Mucosa of stomach (tissue), 1 donor: Measurements from ENCODE around the gene TRAF2.
A peak's percentile ranks its signal among the peaks of the same experiment; 100 is the strongest.
"Not testable (repeated sequence)": the region's sequence is repeated elsewhere in the genome, so short reads cannot be mapped to it uniquely, and the experiment has no call there.

Experiments used
- H3K27me3 ChIP-seq: one replicate; pipeline ENCODE4 v1.7.0; 2013; ENCODE audit warnings: mild to moderate bottlenecking, low read length; ENCODE audit not compliant: control insufficient read depth, insufficient read depth
- H3K36me3 ChIP-seq: one replicate; pipeline ENCODE4 v1.7.0; 2013; ENCODE audit warnings: low read length; ENCODE audit not compliant: control insufficient read depth, insufficient read depth
- H3K4me1 ChIP-seq: one replicate; pipeline ENCODE4 v1.7.0; 2013; ENCODE audit warnings: mild to moderate bottlenecking, low read length; ENCODE audit not compliant: control insufficient read depth, insufficient read depth
- H3K4me3 ChIP-seq: one replicate; pipeline ENCODE4 v1.7.0; 2013; ENCODE audit warnings: low read length
- H3K9ac ChIP-seq: one replicate; pipeline ENCODE4 v1.7.0; 2013; ENCODE audit warnings: mild to moderate bottlenecking, low read length, moderate library complexity
- H3K9me3 ChIP-seq: one replicate; pipeline ENCODE4 v1.7.0; 2013; ENCODE audit warnings: mild to moderate bottlenecking, low read length, moderate library complexity; ENCODE audit not compliant: control insufficient read depth
- donor health status: Pancreatic carcinoma.

The TRAF2 gene

DNA sequence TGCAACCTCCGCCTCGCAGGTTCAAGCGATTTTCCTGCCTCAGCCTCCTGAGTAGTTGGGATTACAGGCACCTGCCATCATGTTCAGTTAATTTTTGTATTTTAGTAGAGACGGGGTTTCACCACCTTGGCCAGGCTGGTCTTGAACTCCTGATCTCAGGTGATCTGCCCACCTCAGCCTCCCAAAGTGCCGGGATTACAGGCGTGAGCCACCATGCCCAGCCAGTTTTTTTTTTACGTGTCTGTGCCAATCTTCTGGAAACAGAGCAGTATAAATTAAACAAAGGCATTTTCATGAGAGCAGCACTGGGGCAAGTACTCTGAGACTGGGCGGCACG is 3.4 kb upstream of the TRAF2 start:
- not testable (repeated sequence) for H3K9me3 ChIP-seq, H3K36me3 ChIP-seq, H3K27me3 ChIP-seq, H3K9ac ChIP-seq, H3K4me3 ChIP-seq
- peaks cover 25% of the 10 kb centered on the region for H3K4me1 ChIP-seq

DNA sequence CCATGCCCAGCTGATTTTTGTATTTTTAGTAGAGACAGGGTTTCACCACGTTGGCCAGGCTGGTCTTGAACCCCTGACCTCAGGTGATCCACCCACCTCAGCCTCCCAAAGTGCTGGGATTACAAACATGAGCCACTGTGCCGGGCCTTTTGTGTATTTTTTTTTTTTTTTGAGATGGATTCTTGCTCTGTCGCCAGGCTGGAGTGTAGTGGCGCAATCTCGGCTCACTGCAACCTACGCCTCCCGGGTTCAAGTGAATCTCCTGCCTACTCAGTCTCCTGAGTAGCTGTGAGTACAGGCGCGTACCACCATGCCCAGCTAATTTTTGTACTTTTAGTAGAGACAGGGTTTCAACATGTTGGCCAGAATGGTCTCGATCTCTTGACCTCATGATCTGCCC is 2.6 kb upstream of the TRAF2 start:
- not testable (repeated sequence) for H3K9ac ChIP-seq, H3K36me3 ChIP-seq, H3K9me3 ChIP-seq, H3K27me3 ChIP-seq, H3K4me3 ChIP-seq
- peaks cover 25% of the 10 kb centered on the region for H3K4me1 ChIP-seq

DNA sequence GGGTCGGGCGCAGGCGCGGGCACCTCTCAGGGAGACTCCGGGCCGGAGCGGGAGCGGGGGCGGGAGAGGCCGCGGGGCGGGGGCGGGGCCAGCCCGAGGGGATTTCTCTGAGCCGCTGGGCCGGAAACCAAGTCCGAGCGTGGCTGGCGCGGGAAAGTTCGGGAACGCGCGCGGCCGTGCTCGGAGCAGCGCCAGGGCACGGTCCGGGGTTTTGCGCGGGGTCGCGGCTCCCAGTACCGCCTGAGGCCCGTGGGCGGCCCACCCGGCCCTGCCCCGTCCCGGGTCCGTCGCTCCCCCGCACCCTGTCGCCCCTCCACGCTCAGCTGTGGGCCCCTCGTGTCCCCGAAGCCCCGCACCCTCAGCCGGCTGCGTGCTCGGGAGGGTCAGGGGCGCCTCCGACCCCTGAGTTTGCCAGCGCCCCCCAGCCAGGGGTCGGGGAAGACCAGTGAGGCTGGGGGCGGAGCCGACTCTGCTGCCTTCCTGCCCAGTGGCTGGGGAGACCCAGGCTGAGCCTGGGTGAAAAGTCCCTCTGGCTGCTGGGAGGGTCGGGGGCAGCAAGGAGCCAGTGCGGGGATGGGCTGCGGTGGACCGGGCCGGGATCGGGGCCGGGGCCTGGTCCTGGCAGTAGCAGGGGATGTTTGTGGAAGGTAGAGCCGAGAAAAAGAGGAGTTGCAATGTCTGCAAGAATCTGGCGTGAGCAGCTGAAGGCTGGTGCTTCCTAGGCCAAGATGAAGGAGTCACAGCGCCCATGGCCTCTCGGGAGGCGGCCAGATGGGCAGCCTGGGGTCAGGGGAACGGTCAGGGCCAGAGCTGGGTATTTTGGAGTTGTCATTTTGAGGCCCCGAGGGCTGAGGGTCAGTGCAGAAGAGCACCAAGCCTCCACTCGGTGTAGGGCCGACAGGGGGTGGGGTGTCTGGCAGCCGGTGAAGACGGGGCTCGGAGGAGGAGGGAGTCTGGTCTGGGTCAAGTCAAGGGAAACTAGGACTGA is 588 bp downstream of the TRAF2 start:
- Histone ChIP-seq H3K27me3 (no peaks in the 10 kb centered on the region), H3K4me3 (peak overlapping the region; percentile 27), H3K36me3 (no peaks in the 10 kb centered on the region), H3K9ac (peak overlapping the region; percentile 46), H3K4me1 (peaks cover 18% of the 10 kb centered on the region), H3K9me3 (no peaks in the 10 kb centered on the region)

DNA sequence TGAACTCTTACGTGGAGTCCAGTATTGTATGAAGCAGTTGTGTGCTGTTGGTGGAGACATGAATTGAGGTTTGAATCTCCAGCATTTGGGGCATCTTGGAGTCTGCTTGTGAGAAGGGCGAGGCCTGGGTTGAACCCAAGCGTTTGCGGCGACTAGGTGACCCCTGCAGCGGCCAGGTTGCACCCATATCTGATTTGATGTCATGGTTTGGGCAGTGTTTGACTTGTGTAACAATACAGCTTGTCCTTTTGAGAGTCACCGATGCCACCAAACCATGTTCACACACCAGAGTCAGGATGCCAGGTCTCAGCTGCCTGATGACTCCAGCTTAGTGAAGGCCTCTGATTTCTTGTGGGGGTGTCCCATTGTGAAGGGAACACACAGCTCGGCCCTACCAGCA is 2.1 kb downstream of the TRAF2 start:
- H3K9ac ChIP-seq: no peak overlapping the region
- H3K4me3 ChIP-seq: no peak overlapping the region

DNA sequence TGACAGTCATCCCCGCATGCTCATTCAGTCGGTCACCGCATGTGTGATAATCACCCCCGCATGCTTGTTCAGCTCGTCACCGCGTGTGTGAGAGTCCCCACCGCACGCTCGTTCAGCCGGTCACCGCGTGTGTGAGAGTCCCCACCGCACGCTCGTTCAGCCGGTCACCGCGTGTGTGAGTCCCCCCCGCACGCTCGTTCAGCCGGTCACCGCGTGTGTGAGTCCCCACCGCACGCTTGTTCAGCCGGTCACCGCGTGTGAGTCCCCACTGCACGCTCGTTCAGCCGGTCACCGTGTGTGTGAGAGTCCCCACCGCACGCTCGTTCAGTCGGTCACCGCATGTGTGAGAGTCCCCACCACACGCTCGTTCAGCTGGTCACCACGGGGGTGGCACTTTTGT is 3.5 kb downstream of the TRAF2 start:
- H3K4me3 ChIP-seq: no peak overlapping the region

More for the DNA sequence above, 2.1 kb downstream of the TRAF2 start:
- H3K9me3 ChIP-seq: no peaks in the 10 kb centered on the region
- no peaks in the 10 kb centered on the region for H3K36me3 ChIP-seq
- no peaks in the 10 kb centered on the region for H3K27me3 ChIP-seq
- H3K4me1 ChIP-seq: peaks cover 4% of the 10 kb centered on the region

DNA sequence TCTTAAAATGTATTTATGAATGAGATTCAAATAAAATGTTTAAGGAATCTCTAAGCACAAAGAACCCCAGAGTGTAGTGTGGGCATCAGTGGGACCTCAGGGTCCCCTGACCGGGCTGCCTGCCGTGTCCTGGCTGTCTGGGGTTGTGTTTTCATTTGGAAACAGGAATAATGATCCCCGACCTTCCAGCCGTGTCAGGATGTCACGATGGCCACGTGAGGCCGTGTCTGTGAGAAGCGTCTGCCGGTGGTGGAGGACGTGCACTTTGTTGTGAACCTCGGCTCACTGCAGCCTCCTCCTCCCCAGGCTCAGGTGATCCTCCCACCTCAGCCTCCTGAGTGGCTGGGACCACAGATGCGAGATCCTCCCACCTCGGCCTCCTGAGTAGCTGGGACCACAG is 4.3 kb downstream of the TRAF2 start:
- peaks cover 10% of the 10 kb centered on the region for H3K4me1 ChIP-seq
- H3K36me3 ChIP-seq: no peaks in the 10 kb centered on the region
- no peaks in the 10 kb centered on the region for H3K27me3 ChIP-seq
- no peak overlapping the region for H3K4me3 ChIP-seq
- H3K9ac ChIP-seq: no peak overlapping the region
- no peaks in the 10 kb centered on the region for H3K9me3 ChIP-seq

More for the DNA sequence above, 3.5 kb downstream of the TRAF2 start:
- peaks cover 4% of the 10 kb centered on the region for H3K4me1 ChIP-seq
- no peaks in the 10 kb centered on the region for H3K27me3 ChIP-seq
- H3K9me3 ChIP-seq: no peaks in the 10 kb centered on the region
- H3K9ac ChIP-seq: no peak overlapping the region
- H3K36me3 ChIP-seq: no peaks in the 10 kb centered on the region

DNA sequence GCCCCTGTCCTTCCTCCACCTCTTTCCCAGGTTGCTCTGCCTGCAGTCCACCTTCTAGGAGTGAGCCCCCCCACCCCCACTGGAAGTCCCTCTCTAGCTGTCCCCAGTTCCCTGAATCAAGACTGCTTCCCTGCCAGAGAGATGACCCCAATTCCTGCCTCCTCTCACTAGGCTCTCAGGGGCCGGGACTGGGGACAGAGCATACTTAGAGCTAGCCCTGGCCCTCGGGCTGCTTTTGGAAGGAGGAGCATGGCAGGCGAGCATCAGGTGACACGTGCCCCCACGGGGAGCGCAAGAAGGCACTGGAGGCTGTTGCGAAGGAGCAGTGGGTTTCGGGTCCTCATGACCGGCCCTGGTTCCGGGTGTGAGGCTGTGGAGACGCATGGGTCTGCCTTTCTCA is 9.7 kb downstream of the TRAF2 start:
- no peak overlapping the region for H3K4me3 ChIP-seq
- no peak overlapping the region for H3K9ac ChIP-seq
- H3K27me3 ChIP-seq: no peaks in the 10 kb centered on the region
- H3K4me1 ChIP-seq: peaks cover 13% of the 10 kb centered on the region
- no peaks in the 10 kb centered on the region for H3K9me3 ChIP-seq
- no peaks in the 10 kb centered on the region for H3K36me3 ChIP-seq

DNA sequence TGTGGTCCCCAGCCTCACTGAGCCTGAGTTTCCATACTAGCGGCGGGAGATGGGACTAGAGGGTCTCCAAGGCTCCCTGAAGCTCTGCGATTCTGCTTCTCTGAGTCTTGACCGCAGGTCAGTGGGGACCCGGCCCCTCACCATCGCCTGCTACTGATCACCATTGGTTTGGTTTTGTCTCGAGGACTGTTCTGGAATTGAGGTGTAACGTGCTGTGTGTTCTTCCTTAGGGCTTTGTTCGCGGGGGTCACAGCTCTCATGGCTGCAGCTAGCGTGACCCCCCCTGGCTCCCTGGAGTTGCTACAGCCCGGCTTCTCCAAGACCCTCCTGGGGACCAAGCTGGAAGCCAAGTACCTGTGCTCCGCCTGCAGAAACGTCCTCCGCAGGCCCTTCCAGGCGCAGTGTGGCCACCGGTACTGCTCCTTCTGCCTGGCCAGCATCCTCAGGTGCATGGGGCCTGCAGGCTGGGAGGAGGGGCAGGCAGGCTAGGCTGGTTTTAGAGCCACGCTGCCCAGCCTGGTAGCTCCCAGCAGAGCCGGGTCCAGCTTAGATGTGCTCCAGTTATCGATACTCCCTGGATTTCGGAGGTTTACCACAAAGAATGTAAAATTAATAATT is 12.3 kb downstream of the TRAF2 start:
- H3K9ac ChIP-seq: no peak overlapping the region
- no peaks in the 10 kb centered on the region for H3K27me3 ChIP-seq
- no peak overlapping the region for H3K4me3 ChIP-seq
- H3K4me1 ChIP-seq: peaks cover 39% of the 10 kb centered on the region
- no peaks in the 10 kb centered on the region for H3K36me3 ChIP-seq
- H3K9me3 ChIP-seq: no peaks in the 10 kb centered on the region

DNA sequence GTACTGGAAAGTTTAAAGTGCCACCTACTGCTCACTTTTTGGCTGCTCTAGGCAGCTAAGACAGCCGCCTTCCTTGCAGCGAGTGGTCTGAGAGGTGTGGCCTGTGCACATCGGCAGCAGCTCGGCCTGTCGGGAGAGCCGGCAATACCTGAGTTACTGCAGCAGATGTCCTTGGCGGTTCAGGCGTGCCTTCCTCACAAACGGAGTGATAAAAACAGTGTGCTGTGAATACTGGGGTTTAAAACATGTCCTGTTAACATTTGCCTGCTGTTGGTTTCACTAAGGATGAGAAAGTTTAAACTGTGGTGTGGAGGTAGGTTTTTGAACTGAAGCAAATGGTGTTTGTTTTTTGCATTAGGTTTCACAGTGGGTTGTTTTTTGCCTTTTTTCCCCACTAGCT is 12.9 kb downstream of the TRAF2 start:
- no peaks in the 10 kb centered on the region for H3K27me3 ChIP-seq
- no peaks in the 10 kb centered on the region for H3K36me3 ChIP-seq
- H3K4me1 ChIP-seq: peaks cover 40% of the 10 kb centered on the region
- H3K9ac ChIP-seq: no peak overlapping the region
- H3K9me3 ChIP-seq: no peaks in the 10 kb centered on the region
- no peak overlapping the region for H3K4me3 ChIP-seq

DNA sequence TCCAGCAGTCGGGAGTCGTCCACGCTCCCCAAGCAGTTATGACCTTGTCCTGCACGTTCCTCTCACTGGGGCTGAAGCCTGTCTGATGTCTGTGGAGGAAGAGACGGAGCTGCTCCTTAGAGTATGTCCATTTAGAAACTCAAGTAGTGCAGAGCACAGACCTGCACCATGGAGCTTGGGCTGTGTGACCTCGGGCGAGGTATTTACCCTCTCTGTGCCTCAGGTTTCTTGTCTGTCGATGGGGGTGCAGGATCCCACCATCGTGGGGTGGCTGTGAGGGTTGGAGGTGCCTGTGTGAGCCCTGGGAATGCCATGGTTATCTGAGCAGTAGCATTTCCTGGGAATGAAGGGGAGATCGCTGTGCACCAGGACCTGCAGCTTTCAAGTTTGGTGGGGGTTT is 14.2 kb downstream of the TRAF2 start:
- Histone ChIP-seq H3K36me3 (no peaks in the 10 kb centered on the region), H3K27me3 (no peaks in the 10 kb centered on the region), H3K9me3 (no peaks in the 10 kb centered on the region), H3K4me3 (no peak overlapping the region), H3K4me1 (peaks cover 35% of the 10 kb centered on the region), H3K9ac (no peak overlapping the region)

DNA sequence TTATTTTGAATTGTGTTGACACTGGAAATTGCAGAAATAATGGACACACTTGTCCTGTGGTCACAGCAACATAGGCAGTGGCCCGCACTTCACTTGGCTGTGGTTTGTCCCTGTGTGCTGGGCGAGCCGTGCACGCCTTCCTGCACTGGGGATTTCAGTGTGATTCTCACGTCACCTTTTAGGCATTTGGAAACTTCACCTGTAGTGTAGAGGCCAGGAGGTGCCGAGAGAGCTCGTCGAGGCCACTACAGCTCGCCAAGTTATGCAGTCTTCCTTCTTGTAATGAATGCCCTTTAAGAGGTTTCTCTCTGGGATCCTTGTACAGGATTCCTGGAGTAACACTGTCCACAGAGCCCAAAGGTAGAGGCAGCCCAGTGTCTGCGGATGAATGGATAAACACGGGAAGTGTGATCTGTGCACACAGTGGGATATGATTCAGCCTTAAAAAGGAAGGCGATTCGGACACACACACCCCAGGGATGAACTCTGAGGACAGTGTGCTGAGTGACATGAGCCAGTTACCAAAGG is 14.7 kb downstream of the TRAF2 start:
- peaks cover 31% of the 10 kb centered on the region for H3K4me1 ChIP-seq
- H3K27me3 ChIP-seq: no peaks in the 10 kb centered on the region
- no peak overlapping the region for H3K4me3 ChIP-seq
- peak overlapping the region; percentile 53 for H3K9ac ChIP-seq
- H3K36me3 ChIP-seq: no peaks in the 10 kb centered on the region
- H3K9me3 ChIP-seq: no peaks in the 10 kb centered on the region

DNA sequence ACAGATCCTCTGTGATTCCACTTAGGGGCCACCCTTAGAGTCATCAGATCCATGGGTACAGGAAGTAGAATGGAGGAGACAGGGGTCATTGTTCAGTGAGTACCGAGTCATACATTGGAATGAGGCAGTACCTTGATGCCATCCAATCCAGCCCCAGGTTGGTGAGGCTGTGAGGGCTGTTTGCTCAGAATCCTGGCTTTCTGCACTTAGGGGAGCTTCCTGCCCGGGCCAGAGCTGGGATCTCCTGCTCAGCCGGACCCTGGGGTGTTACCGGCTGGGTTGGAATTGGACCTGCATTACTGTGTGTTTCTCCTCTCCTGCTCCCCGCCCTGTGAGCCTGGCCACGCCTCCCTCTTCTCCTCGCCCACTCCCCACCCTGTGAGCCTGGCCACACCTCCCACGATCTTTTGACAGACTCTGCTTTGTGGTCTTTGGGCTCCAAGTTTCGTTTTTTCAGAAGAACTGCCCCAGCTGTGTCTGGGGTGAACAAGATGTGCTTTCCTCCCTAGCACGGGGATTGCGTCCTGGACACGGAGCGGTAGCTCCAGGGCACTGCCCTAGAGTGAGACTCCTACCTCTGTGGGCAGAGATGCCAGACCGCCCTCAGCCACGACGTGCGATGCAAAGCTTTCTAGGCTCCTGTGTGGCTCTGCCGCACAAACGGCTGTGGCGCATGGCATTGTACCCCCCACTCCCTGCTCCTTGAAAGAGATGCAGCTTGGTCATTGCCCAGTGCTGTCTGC is 15.4 kb downstream of the TRAF2 start:
- H3K36me3 ChIP-seq: no peaks in the 10 kb centered on the region

More for the DNA sequence above, 15.4 kb downstream of the TRAF2 start:
- H3K27me3 ChIP-seq: no peaks in the 10 kb centered on the region
- H3K9ac ChIP-seq: peak overlapping the region; percentile 53
- H3K4me3 ChIP-seq: peak overlapping the region; percentile 27
- no peaks in the 10 kb centered on the region for H3K9me3 ChIP-seq
- peaks cover 33% of the 10 kb centered on the region for H3K4me1 ChIP-seq
